B cell (primary cell): ENCODE results near the gene ERO1B. TPM values are rescaled to one million over a fixed set of nuclear protein-coding genes. Genes with fewer than 3 reads are reported as not detected.
A peak's percentile ranks its signal among the peaks of the same experiment; 100 is the strongest.

ENCODE experiments used
- ATAC-seq: fragments of 200-7000 bp; cut with Tn5 transposase; one replicate; pipeline ENCODE4 v1.10.0; 2021; ENCODE audit warnings: low read depth, mild to moderate bottlenecking, moderate number of reproducible peaks, moderate library complexity
- CTCF ChIA-PET: fragments of 350-600 bp; sonication (Branson Sonifier 250); formaldehyde crosslinking; loops from one replicate; lab custom pipeline; 2021; ENCODE audit warnings: antibody characterized with exemption, inconsistent platforms; lab: Charles Lee
- POLR2A ChIA-PET: fragments of 350-600 bp; sonication (Branson Sonifier 250); formaldehyde crosslinking; loops from one replicate; lab custom pipeline; 2021; ENCODE audit warnings: antibody characterized with exemption; lab: Charles Lee
- DNase-seq: peaks from one replicate; pipeline ENCODE4 v3.0.0; 2013
- H2AFZ ChIP-seq: 2 replicates; pipeline ENCODE4 v1.6.1; 2012; ENCODE audit warnings: mild to moderate bottlenecking, low read depth, low read length; ENCODE audit not compliant: insufficient read depth, poor library complexity, severe bottlenecking
- H3K27ac ChIP-seq, 2 donors: 1 replicate in 1 of 2; 2 replicates in 1 of 2; pipeline ENCODE4 v1.5.1; 2012 to 2013; ENCODE audit warnings: low read length in 2 of 2, mild to moderate bottlenecking in 2 of 2, moderate library complexity in 1 of 2
- H3K27me3 ChIP-seq, 4 experiments: fragments of 200-600 bp in 1 of 4; sonication (generic) in 1 of 4; replicated peaks in 1 of 4; 1 replicate in 2 of 4; 2 replicates in 2 of 4; pipeline versions ENCODE4 v1.6.1 to v1.7.0; 2013 to 2016; ENCODE audit warnings: low read length in 3 of 4, mild to moderate bottlenecking in 2 of 4, mixed read lengths in 1 of 4, moderate library complexity in 1 of 4; ENCODE audit not compliant: insufficient read depth in 4 of 4, control insufficient read depth in 3 of 4; ENCODE audit errors: control extremely low read depth in 1 of 4
- H3K36me3 ChIP-seq, 2 experiments: replicated peaks in 1 of 2; 1 replicate in 1 of 2; 2 replicates in 1 of 2; pipeline versions ENCODE4 v1.6.1 to v1.7.1; 2013; ENCODE audit warnings: low read length in 1 of 2; ENCODE audit not compliant: insufficient read depth in 2 of 2, control insufficient read depth in 1 of 2; ENCODE audit errors: control extremely low read depth in 1 of 2, extremely low read depth in 1 of 2
- H3K4me1 ChIP-seq, 2 donors: fragments of 200-600 bp in 1 of 2; sonication (generic) in 1 of 2; 1 replicate in 1 of 2; 2 replicates in 1 of 2; pipeline versions ENCODE4 v1.5.1 to v1.6.1; 2013 to 2017; ENCODE audit warnings: low read length in 2 of 2; ENCODE audit not compliant: control insufficient read depth in 2 of 2, insufficient read depth in 2 of 2
- H3K4me2 ChIP-seq: replicated peaks from 2 replicates; pipeline ENCODE3; 2012; ENCODE audit warnings: mild to moderate bottlenecking, low read depth, low read length; ENCODE audit not compliant: poor library complexity, severe bottlenecking
- H3K4me3 ChIP-seq, 5 experiments: fragments of 200-600 bp in 1 of 5; sonication (generic) in 1 of 5; 1 replicate in 3 of 5; 2 replicates in 2 of 5; pipeline versions ENCODE4 v1.5.1 to v1.7.0; 2011 to 2016; ENCODE audit warnings: low read length in 4 of 5, mild to moderate bottlenecking in 4 of 5, low read depth in 2 of 5, control low read depth in 1 of 5, moderate library complexity in 1 of 5; ENCODE audit not compliant: insufficient read depth in 1 of 5; ENCODE audit errors: control extremely low read depth in 1 of 5, extremely low read depth in 1 of 5
- H3K79me2 ChIP-seq: fragments of 200-600 bp; sonication (generic); one replicate; pipeline ENCODE4 v1.6.0; 2016; ENCODE audit warnings: low read length; ENCODE audit not compliant: control insufficient read depth, insufficient read depth
- H3K9ac ChIP-seq: fragments of 200-600 bp; sonication (generic); 2 replicates; pipeline ENCODE4 v1.6.1; 2017; ENCODE audit warnings: mild to moderate bottlenecking, low read length, moderate library complexity
- H3K9me3 ChIP-seq, 3 donors: one replicate each; pipeline versions ENCODE4 v1.6.1 to v1.7.1; 2013; ENCODE audit warnings: low read length in 2 of 3; ENCODE audit not compliant: control insufficient read depth in 2 of 3, insufficient read depth in 1 of 3; ENCODE audit errors: control extremely low read depth in 1 of 3
- H4K20me1 ChIP-seq: 2 replicates; pipeline ENCODE4 v1.6.0; 2012; ENCODE audit warnings: mild to moderate bottlenecking, low read length; ENCODE audit not compliant: insufficient read depth, control insufficient read depth, poor library complexity, severe bottlenecking
- H3K27ac Mint-ChIP-seq: one replicate; pipeline ENCODE4 v1.8.0; 2021; ENCODE audit warnings: mixed read lengths
- H3K27me3 Mint-ChIP-seq: one replicate; pipeline ENCODE4 v1.8.0; 2021; ENCODE audit warnings: mixed read lengths
- H3K4me1 Mint-ChIP-seq: one replicate; pipeline ENCODE4 v1.8.0; 2021; ENCODE audit warnings: mixed read lengths
- H3K4me3 Mint-ChIP-seq: one replicate; pipeline ENCODE4 v1.8.0; 2021; ENCODE audit warnings: mixed read lengths
- H3K9me3 Mint-ChIP-seq: one replicate; pipeline ENCODE4 v1.8.0; 2022; ENCODE audit warnings: mixed read lengths; ENCODE audit not compliant: insufficient read depth
- CTCF ChIP-seq: fragments of 200-600 bp; IDR thresholded peaks from one replicate; pipeline ENCODE4 v1.8.0; 2022; ENCODE audit warnings: antibody characterized with exemption, mild to moderate bottlenecking
- EZH2 ChIP-seq: IDR thresholded peaks from 2 replicates; pipeline ENCODE4 v1.6.1; 2012; ENCODE audit warnings: borderline replicate concordance, low read depth, mild to moderate bottlenecking, moderate library complexity, low read length; ENCODE audit not compliant: insufficient read depth, poor library complexity, severe bottlenecking
- WGBS: methylation state at CpG from one replicate; pipeline ENCODE4 v1.1.5; 2013; ENCODE audit warnings: missing lambda C conversion rate; ENCODE audit not compliant: insufficient coverage; 5-methylcytosine and 5-hydroxymethylcytosine counted together
- intact Hi-C: fragments of 100-400 bp; cut with micrococcal nuclease; formaldehyde crosslinking; loops from one replicate; pipeline ENCODE4 v1.10.0; 2022
- polyA plus RNA-seq: library from polyadenylated mRNA; depleted of rRNA; stranded (reverse); fragments of >200 nt; gene quantifications from 2 replicates; pipeline ENCODE4 v1.2.3, GENCODE V29; 2012
- total RNA-seq, 2 donors: library from RNA; stranded (reverse); fragments of 120-200 nt in 1 of 2; gene quantifications; 1 replicate in 1 of 2; 2 replicates in 1 of 2; pipeline versions ENCODE4 v1.2.3 to v1.2.4, GENCODE V29; 2013 to 2022

ERO1B gene
- total and polyA plus RNA-seq, 2 donors (not counting 1 experiment from before 2014, with no cell fraction given): 5.1 to 25.6 TPM

- Histone ChIP-seq H3K79me2 (peaks cover 61% of the 10 kb centered on the region), H3K27ac (peak overlapping the region; percentile 64 to 89), H2AFZ (peak overlapping the region; percentile 95), H3K4me2 (peak overlapping the region; percentile 83), H3K27me3 (no peaks in the 10 kb centered on the region), H4K20me1 (peaks cover 19% of the 10 kb centered on the region), H3K4me1 (peaks cover 35% of the 10 kb centered on the region in 2 donors), H3K36me3 (no peaks in the 10 kb centered on the region), H3K4me3 (peak overlapping the region; percentile 53 to 99 (median 94)), H3K9ac (peak overlapping the region; percentile 96), H3K9me3 (peaks cover 0 to 7% (median 0%) of the 10 kb centered on the region in 3 donors)
- Mint-ChIP-seq H3K27me3 (no peaks in the 10 kb centered on the region), H3K9me3 (peaks cover 2% of the 10 kb centered on the region), H3K4me3 (peak overlapping the region; percentile 98), H3K27ac (peak overlapping the region; percentile 75), H3K4me1 (peaks cover 56% of the 10 kb centered on the region)
- ATAC-seq (no peak), DNase-seq (peak; percentile 61)
- ChIA-PET POLR2A (no interaction called here), CTCF (interaction anchor here (0.9 kb wide), 1 partner anchor 178 kb away, joined by 3 read pairs; no protein-coding TSS in a partner anchor)
- 8% methylated on average over 12 of the region's 13 CpGs for WGBS
- intact Hi-C loops: loop anchor here (5.0 to 10.0 kb wide), 3 partner anchors 138 to 413 kb away; partner anchors contain the start of genes GPR137B and LYST
- TF ChIP-seq CTCF: no peak
- no peak for TF ChIP-seq EZH2
Measured at GRCh38 chr1:236280438-236281197, 1.1 kb downstream of the ERO1B start.

GRCh38 chr1:236275586-236275985 is 6.2 kb downstream of the ERO1B start:
- H3K9me3 Mint-ChIP-seq: peaks cover 2% of the 10 kb centered on the region
- Histone ChIP-seq H3K27me3 (no peaks in the 10 kb centered on the region), H3K4me3 (no peak overlapping the region), H3K79me2 (peaks cover 82% of the 10 kb centered on the region), H3K4me2 (no peak overlapping the region), H4K20me1 (peaks cover 29% of the 10 kb centered on the region), H3K9me3 (peaks cover 0 to 7% (median 0%) of the 10 kb centered on the region in 3 donors), H3K9ac (no peak overlapping the region), H3K4me1 (peaks cover 5 to 10% of the 10 kb centered on the region in 2 donors), H2AFZ (no peak overlapping the region), H3K27ac (no peak overlapping the region), H3K36me3 (no peaks in the 10 kb centered on the region)
- no peaks in the 10 kb centered on the region for H3K27me3 Mint-ChIP-seq
- ChIA-PET POLR2A (no interaction called here), CTCF (interaction anchor here (1.1 kb wide), 1 partner anchor 87 kb away, joined by 3 read pairs; no protein-coding TSS in a partner anchor)
- peaks cover 26% of the 10 kb centered on the region for H3K4me1 Mint-ChIP-seq
- no peak overlapping the region for H3K4me3 Mint-ChIP-seq
- DNase-seq (no peak), ATAC-seq (no peak)
- H3K27ac Mint-ChIP-seq: no peak overlapping the region
- intact Hi-C loops: no loop called here
- WGBS: no CpG with 5 or more reads among the region's 1 CpG
- TF ChIP-seq CTCF (no peak), EZH2 (no peak)
